Esophagus squamous epithelium (tissue), 4 donors: ENCODE results near the gene TUBGCP4.

ENCODE experiments used
- POLR2A ChIP-seq, 4 donors: fragments of 450-650 bp; IDR thresholded peaks; one replicate each; pipeline ENCODE4 v1.6.1; 2017; ENCODE audit warnings: antibody characterized with exemption in 4 of 4, mild to moderate bottlenecking in 4 of 4, moderate library complexity in 3 of 4
- TF ChIP-seq, protein P1 (sequence below), 6 experiments: fragments of 450-650 bp in 4 of 6; fragments of 200-600 bp in 2 of 6; sonication (generic) in 2 of 6; IDR thresholded peaks; one replicate each; pipeline ENCODE4 v1.5.1; 2016 to 2019; ENCODE audit warnings: antibody characterized with exemption in 6 of 6, mild to moderate bottlenecking in 4 of 6, moderate library complexity in 4 of 6

DNA sequence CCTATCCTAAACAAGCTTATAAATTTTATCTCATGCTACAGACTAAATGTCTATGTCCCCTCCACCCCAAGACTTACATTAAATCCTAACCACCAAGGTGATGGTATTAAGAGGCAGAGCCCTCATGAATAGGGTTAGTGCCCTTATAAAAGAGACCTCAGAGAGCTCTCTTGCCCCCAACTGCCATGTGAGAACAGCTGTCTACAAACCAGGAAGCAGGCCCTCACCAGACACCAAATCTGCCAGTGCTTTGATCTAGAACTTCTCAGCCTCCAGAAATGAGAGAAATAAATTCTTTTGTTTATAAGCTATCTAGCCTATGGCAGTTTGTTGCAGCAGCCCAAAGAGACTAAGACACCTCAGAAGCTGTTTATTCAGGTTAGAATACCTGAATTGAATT lies 63.5 kb downstream of the TUBGCP4 start:
- TF ChIP-seq, protein P1, sequence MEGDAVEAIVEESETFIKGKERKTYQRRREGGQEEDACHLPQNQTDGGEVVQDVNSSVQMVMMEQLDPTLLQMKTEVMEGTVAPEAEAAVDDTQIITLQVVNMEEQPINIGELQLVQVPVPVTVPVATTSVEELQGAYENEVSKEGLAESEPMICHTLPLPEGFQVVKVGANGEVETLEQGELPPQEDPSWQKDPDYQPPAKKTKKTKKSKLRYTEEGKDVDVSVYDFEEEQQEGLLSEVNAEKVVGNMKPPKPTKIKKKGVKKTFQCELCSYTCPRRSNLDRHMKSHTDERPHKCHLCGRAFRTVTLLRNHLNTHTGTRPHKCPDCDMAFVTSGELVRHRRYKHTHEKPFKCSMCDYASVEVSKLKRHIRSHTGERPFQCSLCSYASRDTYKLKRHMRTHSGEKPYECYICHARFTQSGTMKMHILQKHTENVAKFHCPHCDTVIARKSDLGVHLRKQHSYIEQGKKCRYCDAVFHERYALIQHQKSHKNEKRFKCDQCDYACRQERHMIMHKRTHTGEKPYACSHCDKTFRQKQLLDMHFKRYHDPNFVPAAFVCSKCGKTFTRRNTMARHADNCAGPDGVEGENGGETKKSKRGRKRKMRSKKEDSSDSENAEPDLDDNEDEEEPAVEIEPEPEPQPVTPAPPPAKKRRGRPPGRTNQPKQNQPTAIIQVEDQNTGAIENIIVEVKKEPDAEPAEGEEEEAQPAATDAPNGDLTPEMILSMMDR (IDR thresholded peaks at IDR 0.05), result no peak
- no peak for TF ChIP-seq POLR2A (IDR thresholded peaks at IDR 0.05)
